ENCODE measurements around the gene TUBGCP4. TPM values are rescaled to one million over a fixed set of nuclear protein-coding genes. Genes with fewer than 3 reads are reported as not detected.
A peak's percentile ranks its signal among the peaks of the same experiment; 100 is the strongest.

Gene TUBGCP4
- total RNA-seq, 1 donor from 2014 or later, result 38.2 TPM

GRCh38 chr15:43406189-43406588 is 35.3 kb downstream of the TUBGCP4 start:
- no peak overlapping the region for H3K4me3 Mint-ChIP-seq
- H3K27me3 Mint-ChIP-seq (ENCODE audit: low read depth), result no peaks in the 10 kb centered on the region
- no peak for DNase-seq (ENCODE audit: low read depth, low spot score)
- H3K9me3 Mint-ChIP-seq, result no peaks in the 10 kb centered on the region
- no peaks in the 10 kb centered on the region for H3K4me1 Mint-ChIP-seq
- peaks cover 48% of the 10 kb centered on the region for H3K36me3 Mint-ChIP-seq (ENCODE audit: low read depth)
- no peak overlapping the region for H3K27ac Mint-ChIP-seq (ENCODE audit: unreplicated experiment)
- no peak for TF ChIP-seq CTCF (conservative IDR thresholded peaks at IDR 0.05)

- H3K27ac Mint-ChIP-seq (ENCODE audit: unreplicated experiment), result no peak overlapping the region
- no peak for TF ChIP-seq CTCF (conservative IDR thresholded peaks at IDR 0.05)
- H3K4me1 Mint-ChIP-seq, result no peaks in the 10 kb centered on the region
- H3K9me3 Mint-ChIP-seq, result no peaks in the 10 kb centered on the region
- H3K4me3 Mint-ChIP-seq, result no peak overlapping the region
- no peak for DNase-seq (ENCODE audit: low read depth, low spot score)
- H3K27me3 Mint-ChIP-seq (ENCODE audit: low read depth), result no peaks in the 10 kb centered on the region
- H3K36me3 Mint-ChIP-seq (ENCODE audit: low read depth), result peaks cover 45% of the 10 kb centered on the region
Observed at GRCh38 chr15:43406808-43407207, 35.9 kb downstream of the TUBGCP4 start.

- no peak for TF ChIP-seq CTCF (conservative IDR thresholded peaks at IDR 0.05)
- peaks cover 46% of the 10 kb centered on the region for H3K36me3 Mint-ChIP-seq (ENCODE audit: low read depth)
- H3K4me3 Mint-ChIP-seq, result no peak overlapping the region
- no peaks in the 10 kb centered on the region for H3K4me1 Mint-ChIP-seq
- H3K27me3 Mint-ChIP-seq (ENCODE audit: low read depth), result no peaks in the 10 kb centered on the region
- no peak for DNase-seq (ENCODE audit: low read depth, low spot score)
- no peaks in the 10 kb centered on the region for H3K9me3 Mint-ChIP-seq
- no peak overlapping the region for H3K27ac Mint-ChIP-seq (ENCODE audit: unreplicated experiment)
Observed at GRCh38 chr15:43408789-43409188, 37.9 kb downstream of the TUBGCP4 start.

- no peaks in the 10 kb centered on the region for H3K9me3 Mint-ChIP-seq
- TF ChIP-seq CTCF (conservative IDR thresholded peaks at IDR 0.05), result no peak
- no peaks in the 10 kb centered on the region for H3K4me1 Mint-ChIP-seq
- H3K4me3 Mint-ChIP-seq, result no peak overlapping the region
- H3K27me3 Mint-ChIP-seq (ENCODE audit: low read depth), result no peaks in the 10 kb centered on the region
- H3K27ac Mint-ChIP-seq (ENCODE audit: unreplicated experiment), result peak overlapping the region; percentile 15
- DNase-seq (ENCODE audit: low read depth, low spot score), result no peak
- H3K36me3 Mint-ChIP-seq (ENCODE audit: low read depth), result peaks cover 51% of the 10 kb centered on the region
Observed at GRCh38 chr15:43410572-43411214, 39.8 kb downstream of the TUBGCP4 start.

- peaks cover 46% of the 10 kb centered on the region for H3K36me3 Mint-ChIP-seq (ENCODE audit: low read depth)
- TF ChIP-seq CTCF (conservative IDR thresholded peaks at IDR 0.05), result no peak
- H3K4me1 Mint-ChIP-seq, result no peaks in the 10 kb centered on the region
- no peak overlapping the region for H3K4me3 Mint-ChIP-seq
- H3K9me3 Mint-ChIP-seq, result no peaks in the 10 kb centered on the region
- no peaks in the 10 kb centered on the region for H3K27me3 Mint-ChIP-seq (ENCODE audit: low read depth)
- H3K27ac Mint-ChIP-seq (ENCODE audit: unreplicated experiment), result no peak overlapping the region
- no peak for DNase-seq (ENCODE audit: low read depth, low spot score)
Observed at GRCh38 chr15:43412096-43412495, 41.2 kb downstream of the TUBGCP4 start.

Data from neural crest cell (in vitro differentiated cells).